Stomach (tissue), 4 donors: Measurements from ENCODE around the gene P2RY12.

Source experiments
- EP300 ChIP-seq: sonication (generic); formaldehyde crosslinking; IDR thresholded peaks from one replicate; pipeline ENCODE4 v1.6.1; 2017; ENCODE audit warnings: antibody characterized with exemption
- POLR2A ChIP-seq, 4 donors: fragments of 450-650 bp; IDR thresholded peaks; one replicate each; pipeline ENCODE4 v1.6.1; 2016; ENCODE audit warnings: antibody characterized with exemption in 4 of 4, control low read depth in 2 of 4, mild to moderate bottlenecking in 1 of 4, moderate library complexity in 1 of 4
- POLR2AphosphoS5 ChIP-seq, 3 donors: sonication (generic); formaldehyde crosslinking; IDR thresholded peaks; one replicate each; pipeline ENCODE4 v1.6.1; 2016; ENCODE audit warnings: antibody characterized with exemption in 3 of 3
- TF ChIP-seq, protein P1 (sequence below), 7 experiments: fragments of 450-650 bp in 4 of 7; fragments of 200-600 bp in 3 of 7; sonication (generic) in 3 of 7; IDR thresholded peaks; one replicate each; pipeline ENCODE4 v1.5.1; 2016 to 2019; ENCODE audit warnings: antibody characterized with exemption in 7 of 7, control low read depth in 2 of 7, mild to moderate bottlenecking in 1 of 7

DNA sequence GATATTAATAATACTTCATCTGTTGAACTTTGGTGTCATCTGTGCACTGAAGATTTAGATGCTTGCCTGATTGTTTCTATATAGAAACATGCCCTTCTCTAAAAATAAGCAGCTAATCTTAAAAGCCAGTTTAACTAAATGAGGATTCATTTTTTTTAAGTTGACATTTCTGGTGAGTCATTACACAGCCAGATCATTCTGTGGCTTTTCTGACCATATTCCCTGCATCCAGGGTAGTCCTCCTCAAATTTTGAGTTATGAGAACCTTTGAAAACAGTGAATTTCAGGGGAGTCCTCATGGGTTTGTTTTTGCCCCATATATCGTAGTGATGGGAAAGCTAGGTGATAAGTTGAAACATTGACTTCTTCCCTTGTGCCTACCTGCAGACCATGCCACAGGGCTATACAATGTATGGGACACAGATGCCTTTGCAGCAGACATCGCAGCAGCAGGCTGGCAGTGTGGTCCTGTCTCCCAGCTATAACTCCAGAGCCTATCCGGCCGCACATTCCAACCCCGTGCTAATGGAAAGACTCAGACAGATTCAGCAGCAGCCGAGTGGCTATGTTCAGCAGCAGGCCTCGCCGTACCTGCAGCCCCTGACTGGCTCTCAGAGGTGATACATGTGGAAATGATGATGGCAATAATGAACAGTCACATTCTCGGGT lies 26.5 kb upstream of the P2RY12 start:
- TF ChIP-seq, protein P1, sequence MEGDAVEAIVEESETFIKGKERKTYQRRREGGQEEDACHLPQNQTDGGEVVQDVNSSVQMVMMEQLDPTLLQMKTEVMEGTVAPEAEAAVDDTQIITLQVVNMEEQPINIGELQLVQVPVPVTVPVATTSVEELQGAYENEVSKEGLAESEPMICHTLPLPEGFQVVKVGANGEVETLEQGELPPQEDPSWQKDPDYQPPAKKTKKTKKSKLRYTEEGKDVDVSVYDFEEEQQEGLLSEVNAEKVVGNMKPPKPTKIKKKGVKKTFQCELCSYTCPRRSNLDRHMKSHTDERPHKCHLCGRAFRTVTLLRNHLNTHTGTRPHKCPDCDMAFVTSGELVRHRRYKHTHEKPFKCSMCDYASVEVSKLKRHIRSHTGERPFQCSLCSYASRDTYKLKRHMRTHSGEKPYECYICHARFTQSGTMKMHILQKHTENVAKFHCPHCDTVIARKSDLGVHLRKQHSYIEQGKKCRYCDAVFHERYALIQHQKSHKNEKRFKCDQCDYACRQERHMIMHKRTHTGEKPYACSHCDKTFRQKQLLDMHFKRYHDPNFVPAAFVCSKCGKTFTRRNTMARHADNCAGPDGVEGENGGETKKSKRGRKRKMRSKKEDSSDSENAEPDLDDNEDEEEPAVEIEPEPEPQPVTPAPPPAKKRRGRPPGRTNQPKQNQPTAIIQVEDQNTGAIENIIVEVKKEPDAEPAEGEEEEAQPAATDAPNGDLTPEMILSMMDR (IDR thresholded peaks at IDR 0.05) = no peak
- TF ChIP-seq POLR2A (IDR thresholded peaks at IDR 0.05) (no peak), EP300 (no peak), POLR2AphosphoS5 (IDR thresholded peaks at IDR 0.05) (no peak)
